GM19372 (cell line): ENCODE results near the gene NKAIN2.

Source experiments
- ATAC-seq: cut with Tn5 transposase; IDR thresholded peaks from one replicate; pipeline ENCODE4 v1.9.1; 2021; ENCODE audit warnings: mild to moderate bottlenecking, low read depth, moderate library complexity; ENCODE audit not compliant: unreplicated experiment

NKAIN2 gene

GRCh38 chr6:123806561-123806960 lies 2.9 kb downstream of the NKAIN2 start:
- ATAC-seq: no peak

GRCh38 chr6:123808556-123808955 lies 4.9 kb downstream of the NKAIN2 start:
- no peak for ATAC-seq

GRCh38 chr6:123810214-123810613 lies 6.5 kb downstream of the NKAIN2 start:
- no peak for ATAC-seq

- no peak for ATAC-seq
These were observed 7.3 kb downstream of the NKAIN2 start for GRCh38 chr6:123810948-123811347.

- no peak for ATAC-seq
These were observed 7.7 kb downstream of the NKAIN2 start for GRCh38 chr6:123811378-123811777.

GRCh38 chr6:123812621-123813020 lies 9.0 kb downstream of the NKAIN2 start:
- no peak for ATAC-seq

GRCh38 chr6:123821112-123821511 lies 17.4 kb downstream of the NKAIN2 start:
- ATAC-seq: no peak

- ATAC-seq: no peak
These were observed 25.8 kb downstream of the NKAIN2 start for GRCh38 chr6:123829302-123829953.

- no peak for ATAC-seq
These were observed 26.5 kb downstream of the NKAIN2 start for GRCh38 chr6:123830120-123830519.

- no peak for ATAC-seq
These were observed 35.0 kb downstream of the NKAIN2 start for GRCh38 chr6:123838505-123839234.

- ATAC-seq: no peak
These were observed 37.6 kb downstream of the NKAIN2 start for GRCh38 chr6:123841067-123841896.

- ATAC-seq: no peak
These were observed 40.3 kb downstream of the NKAIN2 start for GRCh38 chr6:123844011-123844410.

GRCh38 chr6:123848347-123848746 lies 44.7 kb downstream of the NKAIN2 start:
- no peak for ATAC-seq

GRCh38 chr6:123849406-123849805 lies 45.7 kb downstream of the NKAIN2 start:
- ATAC-seq: no peak

GRCh38 chr6:123850555-123850954 lies 46.9 kb downstream of the NKAIN2 start:
- no peak for ATAC-seq

- no peak for ATAC-seq
These were observed 50.5 kb downstream of the NKAIN2 start for GRCh38 chr6:123854201-123854600.

GRCh38 chr6:123855506-123855905 lies 51.8 kb downstream of the NKAIN2 start:
- ATAC-seq: no peak

- ATAC-seq: no peak
These were observed 55.6 kb downstream of the NKAIN2 start for GRCh38 chr6:123859291-123859690.

GRCh38 chr6:123869334-123869733 lies 65.7 kb downstream of the NKAIN2 start:
- ATAC-seq: no peak

GRCh38 chr6:123873974-123874373 lies 70.3 kb downstream of the NKAIN2 start:
- ATAC-seq: no peak

- ATAC-seq: no peak
These were observed 72.1 kb downstream of the NKAIN2 start for GRCh38 chr6:123875784-123876183.
